Spleen (tissue), 11 donors: ENCODE results near the gene AGBL1. TPM values are rescaled to one million over a fixed set of nuclear protein-coding genes. Genes with fewer than 3 reads are reported as not detected.

ENCODE experiments used
- DNase-seq: peaks from one replicate; pipeline ENCODE4 v3.0.0-alpha.2; 2020
- H3K27ac ChIP-seq, 8 donors: fragments of 200-600 bp; sonication (generic) in 7 of 8; 1 replicate in 4 of 8; 2 replicates in 4 of 8; pipeline versions ENCODE4 v1.5.0 to v1.8.0; 2016 to 2021; ENCODE audit warnings: inconsistent platforms in 4 of 8, mild to moderate bottlenecking in 4 of 8, moderate library complexity in 1 of 8
- H3K27me3 ChIP-seq, 7 donors: fragments of 200-600 bp; sonication (generic) in 6 of 7; replicated peaks in 1 of 7; 1 replicate in 4 of 7; 2 replicates in 3 of 7; pipeline versions ENCODE4 v1.5.0 to v1.8.0; 2016 to 2021; ENCODE audit warnings: inconsistent platforms in 3 of 7, mild to moderate bottlenecking in 1 of 7
- H3K36me3 ChIP-seq, 6 donors: fragments of 200-600 bp; sonication (generic) in 5 of 6; 1 replicate in 4 of 6; 2 replicates in 2 of 6; pipeline versions ENCODE4 v1.5.0 to v1.8.0; 2016 to 2021; ENCODE audit warnings: inconsistent platforms in 2 of 6
- H3K4me1 ChIP-seq, 6 donors: fragments of 200-600 bp; sonication (generic) in 5 of 6; 1 replicate in 3 of 6; 2 replicates in 3 of 6; pipeline versions ENCODE4 v1.5.0 to v1.8.0; 2016 to 2021; ENCODE audit warnings: inconsistent platforms in 3 of 6
- H3K4me3 ChIP-seq, 8 donors: fragments of 200-600 bp; sonication (generic) in 7 of 8; 1 replicate in 4 of 8; 2 replicates in 4 of 8; pipeline versions ENCODE4 v1.5.0 to v1.8.0; 2016 to 2021; ENCODE audit warnings: inconsistent platforms in 4 of 8, mild to moderate bottlenecking in 4 of 8, moderate library complexity in 2 of 8
- H3K9me3 ChIP-seq, 8 donors: fragments of 200-600 bp; sonication (generic) in 7 of 8; 1 replicate in 4 of 8; 2 replicates in 4 of 8; pipeline versions ENCODE4 v1.5.0 to v1.8.0; 2016 to 2021; ENCODE audit warnings: inconsistent platforms in 4 of 8
- CTCF ChIP-seq, 11 experiments: fragments of 200-600 bp in 7 of 11; fragments of 450-650 bp in 4 of 11; sonication (generic) in 4 of 11; IDR thresholded peaks in 8 of 11; conservative IDR thresholded peaks in 3 of 11; 1 replicate in 7 of 11; 2 replicates in 4 of 11; pipeline versions ENCODE4 v1.4.0 to v1.8.0; 2016 to 2021; ENCODE audit warnings: antibody characterized with exemption in 11 of 11, inconsistent platforms in 4 of 11, mild to moderate bottlenecking in 1 of 11
- POLR2A ChIP-seq, 3 donors: fragments of 450-650 bp; IDR thresholded peaks; one replicate each; pipeline ENCODE4 v1.5.1; 2017; ENCODE audit warnings: antibody characterized with exemption in 3 of 3, mild to moderate bottlenecking in 1 of 3
- POLR2AphosphoS5 ChIP-seq, 3 donors: sonication (generic); formaldehyde crosslinking; IDR thresholded peaks; one replicate each; pipeline ENCODE4 v1.5.1; 2017; ENCODE audit warnings: antibody characterized with exemption in 3 of 3
- WGBS, 5 donors: extraction: QIAGEN DNeasy Blood & Tissue Kit in 3 of 5; methylation state at CpG; one replicate each; pipeline versions ENCODE4 v1.1.5 to v1.1.7; 2013 to 2018; 5-methylcytosine and 5-hydroxymethylcytosine counted together
- intact Hi-C: fragments of 100-400 bp; cut with DNase I; formaldehyde crosslinking; loops from one replicate; pipeline ENCODE4 v1.15.0; 2023; ENCODE audit warnings: low total_unique reads
- polyA plus RNA-seq, 3 donors: library from polyadenylated mRNA; stranded (reverse); fragments of 200-250 nt; gene quantifications; one replicate each; pipeline ENCODE4 v1.2.1, GENCODE V29; 2013
- total RNA-seq, 7 donors: library from RNA; depleted of rRNA in 3 of 7; stranded (reverse); fragments of >200 nt in 3 of 7; fragmentation: NEBNext Ultra II Directional in 4 of 7; extraction: Animal tissue kit (Norgen Biotek cat#: 25700) in 4 of 7; gene quantifications; one replicate each; pipeline versions ENCODE4 v1.1.0 to v1.2.1, GENCODE V29; 2016 to 2021
- donor health status: healthy with polysubstance abuse.
- donor health status: DM: no; HTN: no; CAD: no; lungs with moderate emphysema.
- donor health status: DM: no; HTN: no; CAD: no.
- donor health status: Bipolar disorder and iron deficiency.
- donor health status: healthy.
- donor health status: DM: no; HTN: no; CAD: no.
- donor health status: DM: yes; HTN: yes; CAD: no.

The AGBL1 gene
- total and polyA plus RNA-seq, 10 donors: not detected

- no peaks in the 10 kb centered on the region for H3K4me1 ChIP-seq
- no peaks in the 10 kb centered on the region for H3K9me3 ChIP-seq
- TF ChIP-seq POLR2AphosphoS5 (IDR thresholded peaks at IDR 0.05) (no peak), CTCF (IDR thresholded peaks at IDR 0.05 in 8 of 11, conservative IDR thresholded peaks at IDR 0.05 in 3 of 11) (no peak), POLR2A (IDR thresholded peaks at IDR 0.05) (no peak)
- H3K36me3 ChIP-seq: no peaks in the 10 kb centered on the region
- no peak for DNase-seq
- no peak overlapping the region for H3K27ac ChIP-seq
- WGBS, 5 donors: 18 to 65% (median 55%) methylated on average over 1 of the region's 1 CpG
- H3K27me3 ChIP-seq: peaks cover 0 to 30% (median 0%) of the 10 kb centered on the region in 7 donors
- intact Hi-C loops: no loop called here
- no peak overlapping the region for H3K4me3 ChIP-seq
These were observed 631 bp downstream of the AGBL1 start for GRCh38 chr15:86080302-86080701.

DNA sequence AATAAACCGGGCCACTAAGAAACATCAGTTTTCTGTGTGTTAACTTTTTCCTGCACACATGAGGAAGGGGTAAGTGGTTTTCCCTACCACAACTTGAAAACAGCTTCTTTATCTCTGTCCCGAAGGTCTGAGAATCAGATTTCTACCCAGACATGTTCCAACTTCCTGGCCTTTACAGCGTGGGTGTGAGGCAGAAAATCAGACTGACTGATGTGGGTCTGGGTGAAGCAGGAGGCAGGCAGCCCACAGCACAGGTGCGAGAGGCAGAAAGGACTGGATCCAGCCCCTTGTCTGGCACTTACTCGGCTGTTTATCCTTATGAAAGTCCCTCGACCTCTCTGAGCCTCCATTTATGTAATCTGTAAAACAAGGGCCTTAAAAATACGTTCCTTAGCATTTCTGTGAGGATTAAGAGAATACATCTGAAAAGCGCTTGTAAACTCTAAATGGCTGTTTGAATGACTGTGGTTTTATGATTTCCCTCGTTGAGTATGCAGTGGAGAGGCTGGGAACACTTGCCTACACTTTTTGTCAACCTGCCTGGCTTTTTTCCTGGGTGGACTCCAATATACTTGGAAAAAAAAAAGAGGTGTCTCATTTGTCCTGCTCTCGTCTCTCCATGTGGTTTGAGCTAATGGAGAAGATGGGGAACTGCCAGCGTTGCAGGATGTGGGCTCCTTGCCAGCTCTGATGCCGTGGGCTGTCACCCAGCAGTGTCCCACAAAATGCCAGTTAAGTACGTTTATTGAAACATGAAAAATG, 3.1 kb downstream of the AGBL1 start:
- no peaks in the 10 kb centered on the region for H3K9me3 ChIP-seq
- no peak for TF ChIP-seq POLR2A (IDR thresholded peaks at IDR 0.05)
- no peak for TF ChIP-seq POLR2AphosphoS5 (IDR thresholded peaks at IDR 0.05)
- TF ChIP-seq CTCF (IDR thresholded peaks at IDR 0.05 in 8 of 11, conservative IDR thresholded peaks at IDR 0.05 in 3 of 11): no peak
- H3K4me3 ChIP-seq: no peak overlapping the region
- intact Hi-C loops: no loop called here
- DNase-seq: no peak
- H3K4me1 ChIP-seq: no peaks in the 10 kb centered on the region
- no peak overlapping the region for H3K27ac ChIP-seq
- no peaks in the 10 kb centered on the region for H3K36me3 ChIP-seq
- peaks cover 0 to 21% (median 0%) of the 10 kb centered on the region in 7 donors for H3K27me3 ChIP-seq
- 23 to 30% (median 28%) methylated on average over 13 of the region's 13 CpGs for WGBS, 5 donors

DNA sequence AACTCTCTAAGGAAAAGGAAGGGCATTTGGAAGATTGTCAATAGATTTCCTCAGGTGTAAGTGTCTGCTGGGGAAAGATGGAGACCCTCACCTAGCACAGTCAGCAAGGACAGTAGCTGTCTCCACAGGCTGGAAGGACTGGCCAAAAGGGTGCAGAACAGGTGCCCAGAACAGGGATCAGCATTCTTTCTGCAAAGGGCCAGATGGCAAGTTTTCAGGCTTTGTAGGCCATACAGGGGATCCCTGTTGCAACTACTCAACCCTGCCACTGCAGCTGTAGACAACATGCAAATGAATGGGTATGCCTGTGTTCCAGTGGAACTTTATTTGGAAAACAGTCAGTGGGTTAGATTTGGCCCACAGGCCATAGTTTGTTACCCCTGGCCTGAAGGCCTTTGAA, 8.1 kb downstream of the AGBL1 start:
- H3K4me1 ChIP-seq: no peaks in the 10 kb centered on the region
- TF ChIP-seq POLR2AphosphoS5 (IDR thresholded peaks at IDR 0.05): no peak
- no peak for TF ChIP-seq POLR2A (IDR thresholded peaks at IDR 0.05)
- no peak for DNase-seq
- H3K4me3 ChIP-seq: no peak overlapping the region
- intact Hi-C loops: no loop called here
- no peaks in the 10 kb centered on the region for H3K9me3 ChIP-seq
- no peak overlapping the region for H3K27ac ChIP-seq
- H3K27me3 ChIP-seq: no peaks in the 10 kb centered on the region
- H3K36me3 ChIP-seq: no peaks in the 10 kb centered on the region

- Histone ChIP-seq H3K36me3 (no peaks in the 10 kb centered on the region), H3K27ac (no peak overlapping the region), H3K4me3 (no peak overlapping the region), H3K27me3 (no peaks in the 10 kb centered on the region), H3K9me3 (no peaks in the 10 kb centered on the region), H3K4me1 (no peaks in the 10 kb centered on the region)
- TF ChIP-seq CTCF (IDR thresholded peaks at IDR 0.05 in 8 of 11, conservative IDR thresholded peaks at IDR 0.05 in 3 of 11) (no peak), POLR2AphosphoS5 (IDR thresholded peaks at IDR 0.05) (no peak), POLR2A (IDR thresholded peaks at IDR 0.05) (no peak)
- intact Hi-C loops: no loop called here
- WGBS, 5 donors: 41 to 53% (median 48%) methylated on average over 4 of the region's 4 CpGs
- no peak for DNase-seq
These were observed 9.8 kb downstream of the AGBL1 start for GRCh38 chr15:86089422-86089821.
